Thyroid gland (tissue), 4 donors: ENCODE results near the gene RSRC2. TPM values are rescaled to one million over a fixed set of nuclear protein-coding genes. Genes with fewer than 3 reads are reported as not detected.

Experiments used
- DNase-seq, 2 donors: peaks; one replicate each; pipeline ENCODE4 v3.0.0-alpha.2; 2019
- H3K27ac ChIP-seq, 3 donors: fragments of 200-600 bp; sonication (generic); 1 replicate in 2 of 3; 2 replicates in 1 of 3; pipeline ENCODE4 v1.5.1; 2016 to 2019; ENCODE audit warnings: mild to moderate bottlenecking in 1 of 3, moderate library complexity in 1 of 3
- H3K27me3 ChIP-seq: fragments of 200-600 bp; sonication (generic); one replicate; pipeline ENCODE4 v1.5.1; 2019
- H3K36me3 ChIP-seq, 2 donors: fragments of 200-600 bp; sonication (generic); one replicate each; pipeline ENCODE4 v1.5.1; 2016 to 2019
- H3K4me1 ChIP-seq, 2 donors: fragments of 200-600 bp; sonication (generic); one replicate each; pipeline ENCODE4 v1.5.1; 2017 to 2019
- H3K4me3 ChIP-seq, 3 donors: fragments of 200-600 bp; sonication (generic); replicated peaks in 1 of 3; 1 replicate in 2 of 3; 2 replicates in 1 of 3; pipeline ENCODE4 v1.5.1; 2016; ENCODE audit warnings: mild to moderate bottlenecking in 1 of 3
- H3K9me3 ChIP-seq: fragments of 200-600 bp; sonication (generic); one replicate; pipeline ENCODE4 v1.5.1; 2017
- CTCF ChIP-seq, 6 experiments: fragments of 200-600 bp in 3 of 6; fragments of 450-650 bp in 3 of 6; sonication (generic) in 3 of 6; IDR thresholded peaks; one replicate each; pipeline ENCODE4 v1.5.1; 2016 to 2019; ENCODE audit warnings: antibody characterized with exemption in 6 of 6, mild to moderate bottlenecking in 2 of 6, inconsistent platforms in 1 of 6, moderate library complexity in 1 of 6
- POLR2A ChIP-seq, 2 donors: fragments of 450-650 bp; IDR thresholded peaks; one replicate each; pipeline ENCODE4 v1.6.1; 2017; ENCODE audit warnings: antibody characterized with exemption in 2 of 2, mild to moderate bottlenecking in 2 of 2, moderate library complexity in 1 of 2
- whole genome bisulfite sequencing, 2 donors: methylation state at CpG; one replicate each; pipeline ENCODE4 v1.1.5; 2017; 5-methylcytosine and 5-hydroxymethylcytosine counted together
- intact Hi-C: fragments of 100-400 bp; cut with DNase I; formaldehyde crosslinking; loops from one replicate; pipeline ENCODE4 v1.15.1; 2023
- total RNA-seq, 4 donors: library from RNA; depleted of rRNA; stranded (reverse); fragments of >200 nt; gene quantifications; one replicate each; pipeline ENCODE4 v1.2.3, GENCODE V29; 2016

RSRC2 gene
- total RNA-seq, 4 donors from 2014 or later, result 70.4 to 93.2 (median 87.5) TPM

GRCh38 chr12:122519418-122519817 is 7.3 kb downstream of the RSRC2 start:
- Histone ChIP-seq H3K27ac (no peak overlapping the region), H3K27me3 (no peaks in the 10 kb centered on the region), H3K36me3 (peaks cover 75% of the 10 kb centered on the region in 2 donors), H3K4me1 (peaks cover 19 to 21% of the 10 kb centered on the region in 2 donors), H3K4me3 (no peak overlapping the region), H3K9me3 (no peaks in the 10 kb centered on the region)
- TF ChIP-seq CTCF (IDR thresholded peaks at IDR 0.05), result no peak
- TF ChIP-seq POLR2A (IDR thresholded peaks at IDR 0.05), result no peak
- WGBS, 2 donors, result 89% methylated on average over 1 of the region's 1 CpG
- intact Hi-C loops, result loop anchor here (10.0 kb wide), 1 partner anchor 245 kb away; no protein-coding TSS in a partner anchor
- DNase-seq, result no peak

GRCh38 chr12:122518908-122519307 is 7.8 kb downstream of the RSRC2 start:
- TF ChIP-seq CTCF (IDR thresholded peaks at IDR 0.05), result no peak
- no peak for TF ChIP-seq POLR2A (IDR thresholded peaks at IDR 0.05)
- 98 to 100% methylated on average over 1 of the region's 1 CpG for whole genome bisulfite sequencing, 2 donors
- DNase-seq, result no peak
- Histone ChIP-seq H3K4me3 (no peak overlapping the region), H3K36me3 (peaks cover 80% of the 10 kb centered on the region in 2 donors), H3K27me3 (no peaks in the 10 kb centered on the region), H3K4me1 (peaks cover 13 to 16% of the 10 kb centered on the region in 2 donors), H3K27ac (no peak overlapping the region), H3K9me3 (no peaks in the 10 kb centered on the region)
- intact Hi-C loops, result loop anchor here (10.0 kb wide), 1 partner anchor 246 kb away; no protein-coding TSS in a partner anchor

GRCh38 chr12:122517877-122518276 is 8.9 kb downstream of the RSRC2 start:
- H3K4me1 ChIP-seq, result peaks cover 3 to 6% of the 10 kb centered on the region in 2 donors
- H3K9me3 ChIP-seq, result no peaks in the 10 kb centered on the region
- no peak for DNase-seq
- H3K27me3 ChIP-seq, result no peaks in the 10 kb centered on the region
- TF ChIP-seq POLR2A (IDR thresholded peaks at IDR 0.05), result no peak
- TF ChIP-seq CTCF (IDR thresholded peaks at IDR 0.05), result no peak
- intact Hi-C loops, result loop anchor here (10.0 kb wide), 1 partner anchor 247 kb away; no protein-coding TSS in a partner anchor
- H3K36me3 ChIP-seq, result peaks cover 89 to 90% of the 10 kb centered on the region in 2 donors
- WGBS, 2 donors, result 75 to 87% methylated on average over 5 of the region's 5 CpGs
- H3K27ac ChIP-seq, result no peak overlapping the region
- no peak overlapping the region for H3K4me3 ChIP-seq

GRCh38 chr12:122516544-122517361 is 10.0 kb downstream of the RSRC2 start:
- DNase-seq, result no peak
- Histone ChIP-seq H3K36me3 (peaks cover 97 to 99% of the 10 kb centered on the region in 2 donors), H3K9me3 (no peaks in the 10 kb centered on the region), H3K4me3 (no peak overlapping the region), H3K27ac (no peak overlapping the region), H3K27me3 (no peaks in the 10 kb centered on the region), H3K4me1 (no peaks in the 10 kb centered on the region)
- WGBS, 2 donors, result 95 to 96% methylated on average over 13 of the region's 13 CpGs
- TF ChIP-seq CTCF (IDR thresholded peaks at IDR 0.05) (no peak), POLR2A (IDR thresholded peaks at IDR 0.05) (no peak)
- intact Hi-C loops, result loop anchor here (10.0 kb wide), 1 partner anchor 248 kb away; no protein-coding TSS in a partner anchor

- TF ChIP-seq CTCF (IDR thresholded peaks at IDR 0.05), result no peak
- no peak for TF ChIP-seq POLR2A (IDR thresholded peaks at IDR 0.05)
- intact Hi-C loops, result loop anchor here (10.0 kb wide), 1 partner anchor 250 kb away; no protein-coding TSS in a partner anchor
- Histone ChIP-seq H3K4me3 (no peak overlapping the region), H3K27ac (no peak overlapping the region), H3K4me1 (no peaks in the 10 kb centered on the region), H3K36me3 (peaks cover 97 to 99% of the 10 kb centered on the region in 2 donors), H3K27me3 (no peaks in the 10 kb centered on the region), H3K9me3 (no peaks in the 10 kb centered on the region)
- no peak for DNase-seq
- 94 to 99% methylated on average over 2 of the region's 2 CpGs for WGBS, 2 donors
Measured at GRCh38 chr12:122515275-122515674, 11.5 kb downstream of the RSRC2 start.
